HepG2 (cell line): Measurements from ENCODE around the gene YY2.

ENCODE experiments used
- FOXP1 ChIP-seq, 2 experiments: fragments of 450-650 bp in 1 of 2; IDR thresholded peaks; 2 replicates each; pipeline ENCODE4 v1.6.1; 2017 to 2018; ENCODE audit warnings: antibody characterized with exemption in 1 of 2
- RAD21 ChIP-seq: fragments of 450-650 bp; formaldehyde crosslinking; IDR thresholded peaks from 2 replicates; pipeline ENCODE4 v1.5.0; 2020; ENCODE audit warnings: mild to moderate bottlenecking
- YY1 ChIP-seq: IDR thresholded peaks from 2 replicates; pipeline ENCODE4 v1.6.1; 2011; ENCODE audit warnings: low read length, low read depth, moderate library complexity, mild to moderate bottlenecking; ENCODE audit not compliant: insufficient read depth, insufficient replicate concordance
- ZBTB42 ChIP-seq: sonication (generic); formaldehyde crosslinking; IDR thresholded peaks from 2 replicates; pipeline ENCODE4 v1.5.0; 2020; ENCODE audit warnings: mild to moderate bottlenecking, missing genetic modification reagents
- TF ChIP-seq, protein P1 (sequence below): sonication (generic); formaldehyde crosslinking; IDR thresholded peaks from 2 replicates; pipeline ENCODE4 v1.4.0; 2020; ENCODE audit warnings: missing genetic modification reagents, borderline replicate concordance

GRCh38 chrX:21821875-21822274, 33.9 kb upstream of the YY2 start:
- TF ChIP-seq ZBTB42 (CRISPR knock-in tag): no peak
- no peak for TF ChIP-seq YY1
- TF ChIP-seq, protein P1, sequence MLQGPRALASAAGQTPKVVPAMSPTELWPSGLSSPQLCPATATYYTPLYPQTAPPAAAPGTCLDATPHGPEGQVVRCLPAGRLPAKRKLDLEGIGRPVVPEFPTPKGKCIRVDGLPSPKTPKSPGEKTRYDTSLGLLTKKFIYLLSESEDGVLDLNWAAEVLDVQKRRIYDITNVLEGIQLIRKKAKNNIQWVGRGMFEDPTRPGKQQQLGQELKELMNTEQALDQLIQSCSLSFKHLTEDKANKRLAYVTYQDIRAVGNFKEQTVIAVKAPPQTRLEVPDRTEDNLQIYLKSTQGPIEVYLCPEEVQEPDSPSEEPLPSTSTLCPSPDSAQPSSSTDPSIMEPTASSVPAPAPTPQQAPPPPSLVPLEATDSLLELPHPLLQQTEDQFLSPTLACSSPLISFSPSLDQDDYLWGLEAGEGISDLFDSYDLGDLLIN: no peak
- TF ChIP-seq FOXP1 (IDR thresholded peaks at IDR 0.05): no peak
- no peak for TF ChIP-seq FOXP1 (CRISPR knock-in tag; IDR thresholded peaks at IDR 0.05)
- no peak for TF ChIP-seq RAD21 (CRISPR knock-in tag)
